NCI-H1930 (cell line): ENCODE data around the gene ADSS2.

ENCODE experiments used
- DNase-seq, 2 experiments: peaks; one replicate each; lab custom pipeline; 2025; lab: John Stamatoyannopoulos, UW

The ADSS2 gene

DNA sequence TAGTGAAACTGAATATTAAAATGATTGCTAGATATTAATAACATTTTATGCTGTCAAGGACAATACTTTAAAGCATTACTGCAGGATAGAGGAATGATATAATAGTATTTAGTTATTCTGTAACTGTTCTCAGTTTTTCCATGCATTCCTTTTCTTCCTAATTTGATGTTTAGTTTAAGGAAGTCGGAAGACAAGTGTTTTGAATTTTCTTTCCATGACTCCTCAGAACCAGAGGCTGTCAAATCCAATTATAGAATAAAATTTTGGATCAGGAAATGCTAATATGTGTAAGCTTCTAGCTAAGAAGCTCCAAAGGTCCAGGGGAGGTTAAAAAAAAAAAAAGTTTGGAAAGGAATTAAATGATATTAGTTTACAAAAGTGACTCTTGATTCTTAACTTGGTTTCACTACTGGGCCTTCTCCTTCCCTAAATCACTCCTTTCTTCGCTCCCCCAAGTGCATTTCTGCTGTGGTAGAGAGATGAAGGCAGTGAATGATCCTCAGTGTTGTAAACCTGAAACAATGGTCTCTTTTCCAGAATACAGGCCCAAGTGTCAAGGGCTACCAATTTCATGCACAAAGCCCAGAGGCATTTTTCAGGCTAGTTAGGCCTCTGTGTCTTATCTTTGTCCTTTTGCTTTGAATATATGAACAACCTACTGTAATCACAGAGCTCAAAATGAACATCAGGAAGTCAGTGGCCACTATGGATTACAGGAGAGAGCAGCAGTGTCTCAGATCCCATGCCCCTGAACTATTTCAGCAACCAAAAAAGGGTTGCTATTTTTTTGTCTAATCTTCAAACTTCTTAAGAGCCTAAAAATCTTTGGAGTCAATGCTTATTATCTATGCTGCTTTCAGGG is 6.2 kb downstream of the ADSS2 start:
- no peak for DNase-seq

DNA sequence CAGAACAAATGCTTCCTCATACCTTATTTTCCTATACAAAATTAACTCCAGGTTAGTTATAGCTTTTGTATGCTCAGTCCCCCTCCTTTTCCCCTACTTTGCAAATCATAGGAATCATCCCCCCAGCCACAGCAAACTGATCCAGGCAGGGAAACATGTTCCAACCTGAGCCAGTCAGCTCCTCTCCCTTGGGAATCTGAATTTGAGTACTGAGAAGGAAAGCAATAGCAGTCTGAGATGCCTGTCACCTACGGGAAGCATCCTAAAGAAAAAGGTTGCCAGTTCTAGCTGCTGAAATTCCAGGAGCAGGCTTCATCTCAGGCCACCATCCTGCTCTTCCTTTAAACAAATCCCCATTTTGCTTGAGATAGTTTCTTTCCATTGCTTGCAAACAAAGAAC is 6.9 kb downstream of the ADSS2 start:
- DNase-seq: no peak

DNA sequence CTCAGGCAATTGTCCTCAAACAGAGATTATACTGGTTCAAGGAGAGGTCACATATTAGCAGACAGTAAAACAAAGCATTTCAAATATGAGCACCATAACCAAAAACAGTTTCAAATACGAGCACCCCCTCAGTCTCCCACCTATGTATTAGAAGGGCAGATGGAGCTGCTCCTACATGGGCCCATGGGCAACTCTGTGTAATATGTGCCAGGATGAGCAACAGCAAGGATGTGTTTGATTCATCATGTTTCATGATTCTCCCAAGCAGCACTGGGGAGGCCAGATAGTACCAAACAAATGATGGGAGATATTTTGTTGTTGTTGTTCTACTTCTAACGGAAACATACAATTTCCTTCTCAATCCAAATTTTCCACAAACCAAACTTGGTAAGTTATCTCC is 8.9 kb downstream of the ADSS2 start:
- DNase-seq: no peak

DNA sequence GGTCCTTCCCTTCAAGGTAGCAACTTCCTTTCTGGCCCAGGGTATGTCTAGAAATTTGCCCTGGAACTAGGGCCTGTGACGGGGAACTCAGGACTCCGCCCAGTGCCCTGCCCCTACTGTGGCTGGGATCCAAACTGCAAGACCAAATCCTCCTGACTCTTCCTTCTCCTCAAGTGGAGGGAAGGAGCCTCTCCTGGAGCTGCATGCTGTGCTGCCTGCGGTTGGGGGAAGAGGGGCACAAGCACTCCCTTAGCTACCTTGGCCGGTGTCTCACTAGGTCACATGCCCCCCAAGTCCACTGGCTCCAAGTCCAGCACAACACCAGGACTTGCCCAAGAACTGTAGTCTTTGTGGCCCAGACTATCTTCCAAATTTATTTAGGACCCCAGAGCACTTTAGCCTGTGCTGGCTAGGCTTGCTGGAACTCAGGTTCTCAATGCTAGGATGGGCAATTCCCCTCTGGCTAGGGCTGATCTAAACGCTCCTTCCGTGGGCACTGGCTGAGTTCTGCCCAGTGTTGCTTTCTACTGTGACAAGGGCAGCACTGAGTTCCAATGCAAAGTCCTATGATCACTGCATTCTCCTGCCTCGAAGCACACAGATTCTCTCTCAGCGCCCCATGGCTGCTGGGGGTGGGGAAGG is 12.2 kb downstream of the ADSS2 start:
- DNase-seq: no peak

DNA sequence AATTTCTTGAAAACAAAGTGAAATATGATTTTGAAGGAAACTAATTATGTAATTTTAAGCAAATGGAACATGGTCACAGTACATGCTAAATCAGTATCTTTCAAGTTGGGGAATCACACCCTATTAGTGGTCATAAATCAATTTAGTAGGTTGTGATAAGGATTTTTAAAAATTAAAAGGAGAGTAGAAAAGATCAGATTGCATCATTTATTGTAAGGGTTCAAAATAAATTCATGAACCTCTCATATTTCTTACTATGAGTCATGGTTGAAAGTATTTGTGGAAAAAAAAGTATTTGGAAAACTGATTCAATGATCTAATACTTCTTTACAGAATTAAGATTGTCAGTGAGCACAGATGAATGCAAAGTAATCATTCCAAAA is 14.6 kb downstream of the ADSS2 start:
- DNase-seq: no peak

DNA sequence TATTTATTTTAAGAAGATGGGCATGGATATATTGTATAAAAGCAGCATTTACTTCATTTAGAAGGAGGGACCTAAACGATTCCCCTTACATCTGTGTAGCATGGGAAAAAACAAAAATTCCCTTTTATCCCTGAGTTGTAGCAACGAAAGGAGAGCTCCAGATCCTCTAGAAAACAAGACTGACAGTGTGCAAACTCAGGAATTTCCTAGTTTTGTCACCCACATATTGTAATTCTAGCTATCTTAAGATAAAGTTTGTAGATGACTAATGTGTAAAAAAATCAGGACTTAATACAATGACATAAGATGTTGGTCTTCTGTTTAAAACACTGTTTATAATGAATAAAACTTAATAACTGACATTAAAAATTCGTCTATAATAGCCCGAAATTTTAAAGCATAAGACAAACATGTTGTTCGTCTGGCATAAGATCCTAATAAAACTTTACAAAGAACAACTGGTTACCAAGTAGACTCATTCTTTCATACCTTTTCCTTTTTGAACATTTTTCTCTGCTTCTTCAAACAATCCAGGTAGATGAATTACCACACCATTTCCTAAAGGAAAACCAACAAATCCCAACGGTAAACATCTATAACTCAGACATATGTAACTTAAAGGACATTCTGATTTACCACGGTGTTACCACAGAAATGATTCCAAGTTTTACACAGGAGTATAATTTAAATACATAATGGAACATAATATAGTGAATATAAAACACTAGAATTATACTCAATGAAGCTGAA is 15.2 kb downstream of the ADSS2 start:
- DNase-seq: no peak

DNA sequence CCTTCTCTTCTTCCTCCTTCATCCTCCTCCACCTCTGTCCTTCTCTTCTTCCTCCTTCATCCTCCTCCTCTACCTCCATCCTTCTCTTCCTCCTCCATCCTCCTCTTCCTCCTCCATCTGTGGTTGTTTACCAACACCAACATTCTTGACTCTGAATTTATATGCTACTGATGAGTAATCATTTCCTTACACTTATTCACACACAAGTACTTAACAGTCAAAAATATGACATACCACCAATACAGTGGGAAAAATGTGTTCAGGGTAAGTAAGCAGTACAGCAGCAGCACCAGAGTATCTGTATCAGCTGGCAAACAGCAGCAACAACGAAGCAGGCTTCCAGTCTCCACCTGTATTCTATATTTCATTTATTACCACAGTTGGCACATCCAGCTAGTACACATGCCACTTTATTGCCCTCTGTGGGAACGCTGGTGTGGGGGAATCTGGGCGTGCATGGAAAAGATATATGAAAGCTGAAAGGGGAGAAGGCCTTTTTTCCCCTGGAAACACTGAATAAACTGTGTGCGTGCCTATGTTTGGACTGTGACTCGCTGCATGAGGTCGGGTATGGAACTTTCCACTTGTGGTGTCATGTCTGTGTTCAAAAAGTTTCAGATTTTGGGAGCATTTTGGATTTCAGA is 16.0 kb downstream of the ADSS2 start:
- no peak for DNase-seq

DNA sequence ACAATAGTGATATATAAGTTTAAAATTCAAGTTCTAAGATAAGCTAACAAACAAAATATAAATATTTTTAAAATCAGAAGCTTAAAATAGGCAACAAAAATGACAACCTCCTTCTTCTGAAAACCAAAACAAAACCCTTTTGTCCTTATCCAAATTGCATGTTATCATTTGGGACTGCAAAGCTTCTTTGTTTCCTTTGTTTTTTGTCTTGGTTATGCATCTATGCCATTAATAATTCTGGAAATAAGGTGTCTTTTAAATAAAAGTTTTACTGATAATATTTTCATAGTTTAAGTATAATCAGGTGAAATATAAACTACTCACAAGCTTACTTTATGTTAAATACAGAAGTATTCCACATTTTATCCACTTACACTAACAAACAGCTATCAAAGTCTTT is 20.5 kb downstream of the ADSS2 start:
- DNase-seq: peak in 1 of 2 experiments; percentile 13

DNA sequence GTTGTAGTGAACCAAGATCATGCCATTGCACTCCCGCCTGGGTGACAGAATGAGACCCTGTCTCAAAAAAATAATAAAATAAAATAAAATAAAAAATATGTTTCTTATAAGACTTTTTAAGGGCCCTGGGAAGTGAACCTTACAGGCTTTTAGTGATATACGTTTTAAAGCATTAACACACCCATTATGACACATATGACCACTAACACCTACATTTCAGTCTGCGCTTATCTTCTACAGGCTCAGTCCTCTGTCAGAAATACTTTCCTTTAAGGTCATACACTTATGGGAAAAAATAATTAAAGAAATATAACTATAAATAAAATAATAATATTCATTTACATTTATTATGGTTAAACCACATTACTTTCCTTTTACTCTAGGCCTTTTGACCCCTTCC is 21.9 kb downstream of the ADSS2 start:
- no peak for DNase-seq

DNA sequence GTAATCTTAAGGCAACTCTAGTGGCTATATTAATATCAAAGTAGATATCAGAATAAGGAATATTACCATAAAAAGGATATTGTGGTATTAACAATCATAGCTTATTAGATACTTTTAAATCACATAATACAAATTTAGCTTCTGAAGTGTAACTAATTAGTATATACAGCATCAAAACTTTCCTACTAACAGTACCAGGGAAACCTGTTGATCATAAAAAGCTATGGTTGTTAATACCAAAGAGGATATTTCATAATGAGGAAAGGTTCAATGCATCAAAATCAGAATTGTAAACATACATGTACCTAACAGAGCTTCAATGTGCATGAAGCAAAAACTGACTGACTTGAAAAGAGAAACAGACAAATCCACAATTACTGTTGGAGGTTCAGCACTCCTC is 24.1 kb downstream of the ADSS2 start:
- no peak for DNase-seq

DNA sequence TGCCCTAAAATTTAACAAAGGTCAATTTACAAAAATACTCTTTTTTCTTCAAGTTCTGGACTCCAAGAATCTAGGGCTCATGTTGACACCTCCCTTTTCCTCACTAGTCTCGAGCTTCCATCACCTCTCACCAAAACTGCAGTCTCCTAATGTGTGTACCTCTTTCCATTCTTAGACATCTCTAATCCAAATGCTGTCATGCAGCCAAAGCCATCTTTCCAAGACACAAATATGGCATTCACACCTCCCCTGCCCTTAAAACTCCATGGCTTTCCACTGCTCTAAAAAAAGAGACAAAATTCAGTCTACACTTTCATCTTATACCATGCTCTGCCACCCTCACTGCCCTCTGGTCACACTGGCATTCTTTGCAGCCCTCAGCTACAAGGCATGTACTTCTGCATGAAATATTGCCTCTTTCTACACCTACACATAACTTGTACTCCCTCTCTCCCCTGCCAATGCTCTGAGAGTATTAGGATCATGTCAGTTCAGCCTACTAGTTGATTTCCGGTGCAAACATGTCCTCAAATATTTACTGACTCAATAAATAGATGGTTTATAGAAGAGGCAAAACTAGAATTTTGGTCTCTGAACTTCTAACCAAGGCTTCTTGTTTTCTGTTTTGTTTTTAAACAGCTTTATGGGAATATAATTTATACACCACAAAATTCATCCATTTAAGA is 26.9 kb downstream of the ADSS2 start:
- DNase-seq: no peak

DNA sequence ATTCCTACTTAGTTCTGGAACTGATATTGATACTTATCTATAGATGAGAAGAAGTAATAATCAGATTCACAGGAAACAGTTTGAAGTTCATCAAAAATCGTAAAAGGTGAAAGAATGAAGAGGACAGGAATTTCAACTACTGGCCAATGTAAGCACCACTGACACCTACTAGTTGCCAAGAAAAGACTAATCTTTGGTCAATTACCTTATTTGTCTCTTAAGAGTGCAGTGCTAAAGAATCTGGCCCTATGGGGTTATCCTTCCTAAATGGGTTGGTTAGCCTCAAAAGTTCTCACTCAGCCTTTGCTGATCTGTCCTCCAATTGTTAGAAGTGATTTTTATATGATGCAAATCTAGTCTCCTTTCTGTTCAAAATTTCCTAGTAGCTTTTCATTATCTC is 29.5 kb downstream of the ADSS2 start:
- no peak for DNase-seq

DNA sequence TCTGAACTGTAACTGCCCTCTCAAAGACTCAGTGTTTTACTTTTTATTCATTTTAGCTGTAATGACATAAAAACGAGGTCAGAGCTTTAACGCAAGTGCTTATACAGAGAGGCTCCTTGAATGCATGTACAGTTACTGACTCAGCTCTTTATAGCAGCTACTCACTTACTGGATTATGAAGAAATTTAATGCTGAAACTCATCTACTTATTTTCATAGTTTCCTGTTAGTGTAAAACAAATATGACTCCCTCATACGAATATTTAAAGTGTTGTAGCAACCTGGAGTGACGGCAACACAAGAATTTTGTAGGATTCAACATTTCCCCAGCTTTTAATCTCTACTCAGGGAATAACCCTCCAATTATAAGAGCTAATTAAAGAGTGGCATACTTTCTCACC is 32.7 kb downstream of the ADSS2 start:
- no peak for DNase-seq

DNA sequence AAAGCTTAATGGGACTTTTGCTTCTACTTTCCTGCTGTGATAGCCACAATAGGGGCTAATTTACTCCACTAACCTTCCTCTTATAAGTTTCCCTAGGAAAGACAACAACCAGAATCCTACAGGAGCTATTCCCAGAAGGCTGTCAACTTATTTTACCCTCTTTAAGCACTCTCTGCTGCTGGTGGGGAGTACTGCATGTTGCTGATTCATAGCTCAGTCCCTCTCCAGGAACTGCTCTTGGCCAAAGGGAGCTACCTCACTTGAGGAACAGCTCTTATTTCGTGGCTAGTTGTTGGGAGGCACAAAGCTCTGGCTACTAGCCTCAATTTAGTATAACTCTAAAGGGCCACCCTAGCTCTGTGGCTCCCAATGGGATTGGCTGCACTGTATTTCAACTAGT is 37.2 kb downstream of the ADSS2 start:
- DNase-seq: no peak

DNA sequence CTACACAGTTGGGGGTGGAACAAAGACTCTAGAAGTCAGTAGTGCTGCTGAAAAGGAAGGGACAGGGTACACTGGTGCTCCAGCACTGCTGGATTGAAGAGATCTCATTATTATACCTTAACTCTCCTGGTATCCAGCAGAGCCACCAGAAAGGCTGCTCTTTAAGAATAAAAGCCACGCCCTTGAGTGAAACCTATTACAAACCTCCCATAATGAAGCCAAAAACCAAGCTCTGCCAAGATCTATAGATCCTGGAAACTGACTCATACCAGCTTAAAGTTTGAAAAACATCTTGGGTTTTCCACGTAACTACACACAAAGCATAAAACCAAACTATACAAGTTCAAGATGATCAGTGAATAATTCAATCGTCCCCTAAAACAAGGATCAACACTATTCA is 38.0 kb downstream of the ADSS2 start:
- DNase-seq: no peak

DNA sequence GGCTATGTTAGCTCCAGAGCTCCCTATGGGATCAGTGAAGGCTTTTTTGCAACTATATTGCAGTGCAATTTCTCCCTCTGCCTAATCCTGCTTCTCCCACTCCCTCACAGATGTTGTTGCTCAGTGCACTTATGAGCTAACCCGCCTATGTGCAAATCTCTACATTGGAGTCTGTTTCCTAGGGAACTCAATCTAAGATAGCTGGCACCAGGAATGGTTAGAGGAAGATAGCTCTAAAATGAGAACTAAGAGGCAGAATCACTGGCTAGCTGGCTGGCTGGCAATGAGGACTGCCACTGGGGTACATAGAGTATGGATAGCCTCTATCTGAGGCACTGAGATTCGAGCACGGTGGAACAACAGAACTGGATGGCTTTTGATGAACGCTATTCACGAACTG is 39.5 kb downstream of the ADSS2 start:
- DNase-seq: no peak

DNA sequence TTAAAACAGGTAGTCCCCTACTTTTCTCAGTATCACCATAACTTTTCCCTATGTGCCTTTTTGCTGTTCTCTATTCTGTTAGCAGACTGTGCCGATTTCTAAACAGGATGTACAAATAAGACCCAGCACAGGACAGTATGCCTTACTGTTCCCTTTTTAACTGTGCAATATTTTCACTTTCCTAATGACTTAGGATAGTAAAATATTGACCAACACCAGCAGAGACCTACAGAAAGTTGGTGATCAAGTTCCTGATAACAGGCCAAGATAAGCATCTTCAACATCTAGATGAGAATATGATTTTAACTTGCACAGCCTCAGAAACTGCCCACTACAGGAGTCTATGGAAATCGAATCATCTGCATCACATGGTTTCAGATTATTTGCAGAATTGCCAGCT is 42.0 kb downstream of the ADSS2 start:
- no peak for DNase-seq

DNA sequence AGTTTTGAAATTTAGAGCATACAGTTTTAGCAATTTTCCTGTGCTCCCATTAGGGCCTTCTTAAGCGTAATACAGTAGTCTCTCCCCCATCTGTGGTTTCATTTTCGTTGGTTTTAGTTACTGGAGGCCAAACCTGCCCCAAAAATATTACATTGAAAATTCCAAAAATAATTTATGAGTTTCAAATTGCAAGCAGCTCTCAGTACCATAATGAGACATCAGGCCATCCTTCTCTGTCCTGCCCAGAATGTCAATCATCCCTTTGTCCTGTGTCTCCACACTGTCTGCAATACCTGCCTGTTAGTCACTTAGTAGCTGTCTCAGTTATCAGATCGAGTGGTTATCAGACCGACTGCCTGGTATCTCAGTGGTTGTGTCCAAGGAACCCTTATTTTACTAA is 45.4 kb downstream of the ADSS2 start:
- no peak for DNase-seq

DNA sequence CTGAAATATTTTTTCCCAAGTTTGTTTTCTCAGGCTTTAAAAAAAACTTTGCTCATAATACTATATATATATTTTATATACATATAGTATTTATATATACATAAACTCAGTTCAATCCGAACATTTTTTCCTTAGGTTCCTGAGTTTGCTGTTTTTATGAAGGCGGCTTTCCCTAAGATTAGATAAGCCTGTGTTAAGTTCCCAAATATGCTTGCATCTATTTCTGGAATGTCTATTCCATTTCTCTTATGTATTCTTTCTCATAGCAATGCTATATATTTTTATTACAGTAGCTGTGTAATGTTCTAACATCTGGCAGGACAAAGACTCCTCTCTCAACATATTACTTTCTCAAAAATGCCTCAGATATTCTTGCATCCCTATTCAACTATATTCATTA is 45.9 kb downstream of the ADSS2 start:
- DNase-seq: no peak

DNA sequence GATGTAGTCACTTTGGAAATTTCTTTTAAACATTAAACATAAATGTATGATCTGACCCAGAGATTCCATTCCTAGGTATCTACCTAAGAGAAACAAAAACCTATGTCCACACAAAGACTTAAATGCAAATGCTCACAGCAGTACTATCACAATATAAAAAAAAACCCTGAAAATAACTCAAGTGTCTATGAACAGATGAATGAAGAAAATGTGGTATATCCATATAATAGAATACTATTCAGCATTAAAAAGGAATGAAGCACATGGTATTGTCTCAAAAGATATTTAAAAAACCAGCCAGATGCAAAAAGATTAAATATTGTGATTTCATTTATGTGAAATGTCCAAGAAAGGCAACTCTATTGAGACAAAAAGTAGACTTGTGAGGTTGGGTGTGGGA is 48.3 kb downstream of the ADSS2 start:
- DNase-seq: no peak

DNA sequence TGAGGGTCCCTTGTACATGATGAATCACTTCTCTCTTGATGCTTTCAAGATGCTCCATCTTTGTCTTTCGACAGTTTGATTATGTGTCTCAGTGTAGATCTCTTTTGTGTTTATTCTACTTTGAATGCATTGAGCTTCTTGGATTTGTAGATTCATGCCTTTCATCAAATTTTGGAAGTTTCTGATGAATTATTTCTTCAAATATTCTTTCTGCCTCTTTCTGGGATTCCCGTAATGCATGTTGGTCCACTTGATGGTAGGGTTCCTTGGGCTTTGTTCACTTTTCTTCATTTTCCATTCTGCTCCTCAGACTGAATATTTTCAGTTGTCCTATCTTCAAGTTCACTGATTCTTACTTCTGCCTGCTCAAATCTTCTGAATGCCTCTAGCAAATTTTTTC is 50.7 kb downstream of the ADSS2 start:
- DNase-seq: no peak

DNA sequence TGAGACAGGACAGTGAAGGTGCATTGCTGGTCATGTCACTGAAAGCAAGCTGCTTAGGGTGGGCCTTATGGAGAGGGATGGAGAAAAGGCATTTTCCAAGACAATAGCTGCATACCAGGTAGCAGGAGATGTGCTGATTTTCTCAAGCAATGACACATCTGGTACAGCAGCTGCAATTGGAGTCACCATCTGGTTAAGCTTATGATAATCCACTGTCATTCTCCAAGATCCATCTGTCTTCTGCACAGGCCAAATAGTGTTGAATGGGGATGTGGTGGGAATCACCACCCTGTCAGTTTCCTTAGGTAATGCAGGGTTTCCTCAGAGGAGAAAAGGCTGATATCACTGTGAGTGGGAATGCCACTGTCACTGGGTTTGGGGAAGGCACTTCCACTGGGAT is 54.6 kb downstream of the ADSS2 start:
- no peak for DNase-seq
